Measurements from ENCODE around the gene PHGDH.

DNA sequence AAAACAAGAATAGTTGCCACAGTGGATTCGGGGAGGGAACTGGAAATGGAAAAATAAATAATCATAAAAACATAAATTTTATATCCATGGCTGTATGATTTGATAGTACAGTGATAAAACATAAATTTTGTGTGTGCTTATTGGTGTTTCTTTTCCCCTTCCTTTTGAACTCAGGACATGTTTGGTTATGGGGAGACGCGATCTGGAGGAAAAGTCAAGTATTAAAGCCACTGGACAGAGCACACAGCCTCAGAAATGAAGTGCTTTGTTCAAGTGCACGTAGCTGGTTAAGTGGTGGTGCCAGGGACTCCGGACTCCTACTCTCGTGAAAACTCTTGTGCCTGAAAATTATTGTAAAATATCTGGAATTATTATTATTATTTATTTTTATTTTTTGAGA, 66.6 kb downstream of the PHGDH start:
- TF ChIP-seq POLR2AphosphoS5 (IDR thresholded peaks at IDR 0.05; ENCODE audit: insufficient read depth, low read depth, low read length) (no peak), POLR2A (IDR thresholded peaks at IDR 0.05; ENCODE audit: low read depth, low read length) (no peak)
- TF ChIP-seq, protein P1, sequence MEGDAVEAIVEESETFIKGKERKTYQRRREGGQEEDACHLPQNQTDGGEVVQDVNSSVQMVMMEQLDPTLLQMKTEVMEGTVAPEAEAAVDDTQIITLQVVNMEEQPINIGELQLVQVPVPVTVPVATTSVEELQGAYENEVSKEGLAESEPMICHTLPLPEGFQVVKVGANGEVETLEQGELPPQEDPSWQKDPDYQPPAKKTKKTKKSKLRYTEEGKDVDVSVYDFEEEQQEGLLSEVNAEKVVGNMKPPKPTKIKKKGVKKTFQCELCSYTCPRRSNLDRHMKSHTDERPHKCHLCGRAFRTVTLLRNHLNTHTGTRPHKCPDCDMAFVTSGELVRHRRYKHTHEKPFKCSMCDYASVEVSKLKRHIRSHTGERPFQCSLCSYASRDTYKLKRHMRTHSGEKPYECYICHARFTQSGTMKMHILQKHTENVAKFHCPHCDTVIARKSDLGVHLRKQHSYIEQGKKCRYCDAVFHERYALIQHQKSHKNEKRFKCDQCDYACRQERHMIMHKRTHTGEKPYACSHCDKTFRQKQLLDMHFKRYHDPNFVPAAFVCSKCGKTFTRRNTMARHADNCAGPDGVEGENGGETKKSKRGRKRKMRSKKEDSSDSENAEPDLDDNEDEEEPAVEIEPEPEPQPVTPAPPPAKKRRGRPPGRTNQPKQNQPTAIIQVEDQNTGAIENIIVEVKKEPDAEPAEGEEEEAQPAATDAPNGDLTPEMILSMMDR (IDR thresholded peaks at IDR 0.05; ENCODE audit: extremely low read depth in 1 of 2, insufficient read depth in 1 of 2, low read depth in 1 of 2, low read length in 2 of 2), result no peak
